Peyer's patch (tissue), 4 donors: ENCODE data around the gene DAAM2.

ENCODE experiments used
- CTCF ChIP-seq, 6 experiments: fragments of 450-650 bp in 4 of 6; fragments of 200-600 bp in 2 of 6; sonication (generic) in 1 of 6; IDR thresholded peaks; one replicate each; pipeline ENCODE4 v1.5.1; 2017 to 2019; ENCODE audit warnings: antibody characterized with exemption in 6 of 6, mild to moderate bottlenecking in 3 of 6, moderate library complexity in 1 of 6
- POLR2A ChIP-seq, 2 donors: fragments of 450-650 bp; IDR thresholded peaks; one replicate each; pipeline ENCODE4 v1.5.1; 2017; ENCODE audit warnings: antibody characterized with exemption in 2 of 2, mild to moderate bottlenecking in 2 of 2, moderate library complexity in 2 of 2

GRCh38 chr6:39794231-39794630, 2.1 kb downstream of the DAAM2 start:
- TF ChIP-seq CTCF (IDR thresholded peaks at IDR 0.05) = no peak
- no peak for TF ChIP-seq POLR2A (IDR thresholded peaks at IDR 0.05)
